Measurements from ENCODE around the gene HTRA3.
"Not testable (repeated sequence)": the region's sequence is repeated elsewhere in the genome, so short reads cannot be mapped to it uniquely, and the experiment has no call there.

Gene HTRA3

GRCh38 chr4:8343262-8343966, 73.9 kb downstream of the HTRA3 start:
- no peak for DNase-seq (ENCODE audit: low spot score)

GRCh38 chr4:8343967-8344331, 74.4 kb downstream of the HTRA3 start:
- DNase-seq (ENCODE audit: low spot score): no peak

GRCh38 chr4:8344377-8344776, 74.8 kb downstream of the HTRA3 start:
- DNase-seq (ENCODE audit: low spot score): no peak

- no peak for DNase-seq (ENCODE audit: low spot score)
These were observed 75.7 kb downstream of the HTRA3 start for GRCh38 chr4:8345053-8345945.

GRCh38 chr4:8345946-8346814, 76.6 kb downstream of the HTRA3 start:
- no peak for DNase-seq (ENCODE audit: low spot score)

GRCh38 chr4:8346838-8347605, 77.5 kb downstream of the HTRA3 start:
- DNase-seq (ENCODE audit: low spot score): no peak

- DNase-seq (ENCODE audit: low spot score): no peak
These were observed 78.1 kb downstream of the HTRA3 start for GRCh38 chr4:8347660-8348059.

- DNase-seq (ENCODE audit: low spot score): no peak
These were observed 78.5 kb downstream of the HTRA3 start for GRCh38 chr4:8348071-8348470.

GRCh38 chr4:8349236-8349635, 79.7 kb downstream of the HTRA3 start:
- not testable (repeated sequence) for DNase-seq (ENCODE audit: low spot score)

- no peak for DNase-seq (ENCODE audit: low spot score)
These were observed 80.2 kb downstream of the HTRA3 start for GRCh38 chr4:8349664-8350236.

GRCh38 chr4:8350352-8350751, 80.8 kb downstream of the HTRA3 start:
- no peak for DNase-seq (ENCODE audit: low spot score)

- no peak for DNase-seq (ENCODE audit: low spot score)
These were observed 81.4 kb downstream of the HTRA3 start for GRCh38 chr4:8350841-8351461.

GRCh38 chr4:8351931-8352367, 82.4 kb downstream of the HTRA3 start:
- peak; percentile 48 for DNase-seq (ENCODE audit: low spot score)

GRCh38 chr4:8352368-8353157, 83.0 kb downstream of the HTRA3 start:
- DNase-seq (ENCODE audit: low spot score): peak; percentile 64

GRCh38 chr4:8353158-8353669, 83.7 kb downstream of the HTRA3 start:
- no peak for DNase-seq (ENCODE audit: low spot score)

GRCh38 chr4:8353912-8354453, 84.4 kb downstream of the HTRA3 start:
- DNase-seq (ENCODE audit: low spot score): no peak

GRCh38 chr4:8355306-8355705, 85.8 kb downstream of the HTRA3 start:
- peak; percentile 55 for DNase-seq (ENCODE audit: low spot score)

GRCh38 chr4:8355864-8356565, 86.5 kb downstream of the HTRA3 start:
- no peak for DNase-seq (ENCODE audit: low spot score)

All from SW480 (cell line).